Body of pancreas (tissue), 4 donors: ENCODE measurements around the gene WDR5.

ENCODE experiments used
- POLR2A ChIP-seq, 3 donors: fragments of 450-650 bp; IDR thresholded peaks; one replicate each; pipeline ENCODE4 v1.6.1; 2016; ENCODE audit warnings: antibody characterized with exemption in 3 of 3, mild to moderate bottlenecking in 2 of 3
- TF ChIP-seq, protein P1 (sequence below), 7 experiments: fragments of 450-650 bp in 4 of 7; fragments of 200-600 bp in 3 of 7; sonication (generic) in 3 of 7; IDR thresholded peaks; one replicate each; pipeline ENCODE4 v1.5.1; 2016 to 2019; ENCODE audit warnings: antibody characterized with exemption in 7 of 7

- no peak for TF ChIP-seq POLR2A (IDR thresholded peaks at IDR 0.05)
- TF ChIP-seq, protein P1, sequence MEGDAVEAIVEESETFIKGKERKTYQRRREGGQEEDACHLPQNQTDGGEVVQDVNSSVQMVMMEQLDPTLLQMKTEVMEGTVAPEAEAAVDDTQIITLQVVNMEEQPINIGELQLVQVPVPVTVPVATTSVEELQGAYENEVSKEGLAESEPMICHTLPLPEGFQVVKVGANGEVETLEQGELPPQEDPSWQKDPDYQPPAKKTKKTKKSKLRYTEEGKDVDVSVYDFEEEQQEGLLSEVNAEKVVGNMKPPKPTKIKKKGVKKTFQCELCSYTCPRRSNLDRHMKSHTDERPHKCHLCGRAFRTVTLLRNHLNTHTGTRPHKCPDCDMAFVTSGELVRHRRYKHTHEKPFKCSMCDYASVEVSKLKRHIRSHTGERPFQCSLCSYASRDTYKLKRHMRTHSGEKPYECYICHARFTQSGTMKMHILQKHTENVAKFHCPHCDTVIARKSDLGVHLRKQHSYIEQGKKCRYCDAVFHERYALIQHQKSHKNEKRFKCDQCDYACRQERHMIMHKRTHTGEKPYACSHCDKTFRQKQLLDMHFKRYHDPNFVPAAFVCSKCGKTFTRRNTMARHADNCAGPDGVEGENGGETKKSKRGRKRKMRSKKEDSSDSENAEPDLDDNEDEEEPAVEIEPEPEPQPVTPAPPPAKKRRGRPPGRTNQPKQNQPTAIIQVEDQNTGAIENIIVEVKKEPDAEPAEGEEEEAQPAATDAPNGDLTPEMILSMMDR (IDR thresholded peaks at IDR 0.05), result no peak
These were observed 21.6 kb downstream of the WDR5 start for GRCh38 chr9:134157378-134157885.
